Measurements from ENCODE around the gene PDZD7.
A peak's percentile ranks its signal among the peaks of the same experiment; 100 is the strongest.

The PDZD7 gene

GRCh38 chr10:101031128-101031795, at the start of gene PDZD7, which contains the start of gene SFXN3:
TSS of gene PDZD7 (minus strand) at chr10:101031129. CDS start at chr10:101030219, 910 bp downstream.
TSS of gene SFXN3 (plus strand) at chr10:101031234. CDS start at chr10:101034695, 3,461 bp downstream.
- Histone ChIP-seq H3K27ac (ENCODE audit: low read depth, low read length) (peak within 1 kb of the TSS; percentile 91), H3K9ac (ENCODE audit: low read length) (peak within 1 kb of the TSS; percentile 70), H3K4me3 (ENCODE audit: low read length) (peak within 1 kb of the TSS; percentile 86), H3K36me3 (ENCODE audit: control insufficient read depth, insufficient read depth, low read length) (peaks cover 9% of the 10 kb centered on the region), H3K4me1 (ENCODE audit: control insufficient read depth, insufficient read depth, low read length) (no peaks in the 10 kb centered on the region), H3K27me3 (ENCODE audit: control insufficient read depth, insufficient read depth, low read length) (no peaks in the 10 kb centered on the region)

GRCh38 chr10:101079874-101080273, 48.9 kb upstream of the PDZD7 start:
- Histone ChIP-seq H3K9ac (ENCODE audit: low read length) (no peak overlapping the region), H3K27ac (ENCODE audit: low read depth, low read length) (no peak overlapping the region), H3K4me1 (ENCODE audit: control insufficient read depth, insufficient read depth, low read length) (no peaks in the 10 kb centered on the region), H3K36me3 (ENCODE audit: control insufficient read depth, insufficient read depth, low read length) (no peaks in the 10 kb centered on the region), H3K4me3 (ENCODE audit: low read length) (no peak overlapping the region), H3K27me3 (ENCODE audit: control insufficient read depth, insufficient read depth, low read length) (peaks cover 16% of the 10 kb centered on the region)

- H3K36me3 ChIP-seq (ENCODE audit: control insufficient read depth, insufficient read depth, low read length): no peaks in the 10 kb centered on the region
- peaks cover 16% of the 10 kb centered on the region for H3K27me3 ChIP-seq (ENCODE audit: control insufficient read depth, insufficient read depth, low read length)
- H3K27ac ChIP-seq (ENCODE audit: low read depth, low read length): no peak overlapping the region
- H3K9ac ChIP-seq (ENCODE audit: low read length): no peak overlapping the region
- no peak overlapping the region for H3K4me3 ChIP-seq (ENCODE audit: low read length)
- H3K4me1 ChIP-seq (ENCODE audit: control insufficient read depth, insufficient read depth, low read length): no peaks in the 10 kb centered on the region
These were observed 45.7 kb upstream of the PDZD7 start for GRCh38 chr10:101076630-101077029.

DNA sequence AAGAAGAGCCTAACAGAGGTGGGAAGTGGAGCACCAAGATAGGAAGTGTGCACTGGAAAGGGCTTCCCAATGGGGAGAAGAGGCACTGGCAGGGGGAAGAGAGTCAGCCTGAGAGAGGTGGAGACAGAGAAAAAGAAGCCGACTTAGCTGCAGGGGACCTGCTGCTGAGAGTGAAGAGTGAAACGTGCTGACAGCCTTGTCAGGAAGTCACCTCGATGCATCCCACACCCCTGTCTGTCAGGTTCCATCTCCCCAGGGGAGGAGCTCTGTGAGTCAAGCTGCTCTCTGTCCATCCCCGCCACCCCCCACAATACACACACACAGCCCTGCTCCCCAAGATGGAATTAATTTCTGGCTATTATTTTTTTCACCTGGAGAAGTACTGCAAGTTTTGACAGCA, 44.8 kb upstream of the PDZD7 start:
- Histone ChIP-seq H3K27ac (ENCODE audit: low read depth, low read length) (no peak overlapping the region), H3K4me3 (ENCODE audit: low read length) (no peak overlapping the region), H3K4me1 (ENCODE audit: control insufficient read depth, insufficient read depth, low read length) (no peaks in the 10 kb centered on the region), H3K27me3 (ENCODE audit: control insufficient read depth, insufficient read depth, low read length) (peaks cover 12% of the 10 kb centered on the region), H3K36me3 (ENCODE audit: control insufficient read depth, insufficient read depth, low read length) (no peaks in the 10 kb centered on the region), H3K9ac (ENCODE audit: low read length) (no peak overlapping the region)

- no peak overlapping the region for H3K9ac ChIP-seq (ENCODE audit: low read length)
- no peaks in the 10 kb centered on the region for H3K36me3 ChIP-seq (ENCODE audit: control insufficient read depth, insufficient read depth, low read length)
- no peaks in the 10 kb centered on the region for H3K4me1 ChIP-seq (ENCODE audit: control insufficient read depth, insufficient read depth, low read length)
- H3K27ac ChIP-seq (ENCODE audit: low read depth, low read length): no peak overlapping the region
- no peak overlapping the region for H3K4me3 ChIP-seq (ENCODE audit: low read length)
- peaks cover 12% of the 10 kb centered on the region for H3K27me3 ChIP-seq (ENCODE audit: control insufficient read depth, insufficient read depth, low read length)
These were observed 42.7 kb upstream of the PDZD7 start for GRCh38 chr10:101073631-101074030.

DNA sequence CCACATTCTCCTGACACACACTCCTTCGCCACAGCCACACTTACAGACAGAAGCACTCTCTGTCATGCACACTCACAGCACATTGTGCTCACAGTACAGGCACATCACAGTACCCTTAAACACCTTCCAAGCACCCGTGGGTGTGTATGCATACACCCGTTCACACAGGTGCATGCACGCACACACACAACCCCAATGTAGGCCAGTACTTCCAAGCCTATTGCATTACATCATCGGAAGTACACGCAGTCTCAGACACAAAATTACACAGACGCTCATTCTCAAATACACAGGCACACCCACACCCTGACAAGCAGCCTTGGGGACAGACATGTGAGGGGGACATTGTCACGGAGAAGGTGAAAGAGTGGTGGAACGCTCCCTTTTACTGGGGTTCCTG, 42.0 kb upstream of the PDZD7 start:
- H3K36me3 ChIP-seq (ENCODE audit: control insufficient read depth, insufficient read depth, low read length): no peaks in the 10 kb centered on the region
- no peak overlapping the region for H3K4me3 ChIP-seq (ENCODE audit: low read length)
- no peak overlapping the region for H3K27ac ChIP-seq (ENCODE audit: low read depth, low read length)
- no peaks in the 10 kb centered on the region for H3K4me1 ChIP-seq (ENCODE audit: control insufficient read depth, insufficient read depth, low read length)
- no peak overlapping the region for H3K9ac ChIP-seq (ENCODE audit: low read length)
- peaks cover 12% of the 10 kb centered on the region for H3K27me3 ChIP-seq (ENCODE audit: control insufficient read depth, insufficient read depth, low read length)

GRCh38 chr10:101071885-101072433, 41.0 kb upstream of the PDZD7 start:
- H3K36me3 ChIP-seq (ENCODE audit: control insufficient read depth, insufficient read depth, low read length): no peaks in the 10 kb centered on the region
- no peak overlapping the region for H3K9ac ChIP-seq (ENCODE audit: low read length)
- no peak overlapping the region for H3K27ac ChIP-seq (ENCODE audit: low read depth, low read length)
- H3K4me3 ChIP-seq (ENCODE audit: low read length): no peak overlapping the region
- H3K4me1 ChIP-seq (ENCODE audit: control insufficient read depth, insufficient read depth, low read length): peaks cover 4% of the 10 kb centered on the region
- H3K27me3 ChIP-seq (ENCODE audit: control insufficient read depth, insufficient read depth, low read length): peaks cover 12% of the 10 kb centered on the region

- no peaks in the 10 kb centered on the region for H3K36me3 ChIP-seq (ENCODE audit: control insufficient read depth, insufficient read depth, low read length)
- H3K4me1 ChIP-seq (ENCODE audit: control insufficient read depth, insufficient read depth, low read length): peaks cover 4% of the 10 kb centered on the region
- no peak overlapping the region for H3K9ac ChIP-seq (ENCODE audit: low read length)
- peaks cover 17% of the 10 kb centered on the region for H3K27me3 ChIP-seq (ENCODE audit: control insufficient read depth, insufficient read depth, low read length)
- H3K27ac ChIP-seq (ENCODE audit: low read depth, low read length): no peak overlapping the region
- no peak overlapping the region for H3K4me3 ChIP-seq (ENCODE audit: low read length)
These were observed 40.4 kb upstream of the PDZD7 start for GRCh38 chr10:101071267-101071884.

GRCh38 chr10:101070098-101070497, 39.2 kb upstream of the PDZD7 start:
- Histone ChIP-seq H3K36me3 (ENCODE audit: control insufficient read depth, insufficient read depth, low read length) (no peaks in the 10 kb centered on the region), H3K27me3 (ENCODE audit: control insufficient read depth, insufficient read depth, low read length) (peaks cover 12% of the 10 kb centered on the region), H3K27ac (ENCODE audit: low read depth, low read length) (no peak overlapping the region), H3K4me1 (ENCODE audit: control insufficient read depth, insufficient read depth, low read length) (peaks cover 4% of the 10 kb centered on the region), H3K9ac (ENCODE audit: low read length) (no peak overlapping the region), H3K4me3 (ENCODE audit: low read length) (no peak overlapping the region)

- H3K27ac ChIP-seq (ENCODE audit: low read depth, low read length): no peak overlapping the region
- H3K36me3 ChIP-seq (ENCODE audit: control insufficient read depth, insufficient read depth, low read length): no peaks in the 10 kb centered on the region
- no peak overlapping the region for H3K9ac ChIP-seq (ENCODE audit: low read length)
- peaks cover 12% of the 10 kb centered on the region for H3K27me3 ChIP-seq (ENCODE audit: control insufficient read depth, insufficient read depth, low read length)
- H3K4me3 ChIP-seq (ENCODE audit: low read length): no peak overlapping the region
- peaks cover 4% of the 10 kb centered on the region for H3K4me1 ChIP-seq (ENCODE audit: control insufficient read depth, insufficient read depth, low read length)
These were observed 38.5 kb upstream of the PDZD7 start for GRCh38 chr10:101069441-101069840.

GRCh38 chr10:101067356-101068083, 36.6 kb upstream of the PDZD7 start:
- Histone ChIP-seq H3K9ac (ENCODE audit: low read length) (no peak overlapping the region), H3K27ac (ENCODE audit: low read depth, low read length) (no peak overlapping the region), H3K4me1 (ENCODE audit: control insufficient read depth, insufficient read depth, low read length) (peaks cover 4% of the 10 kb centered on the region), H3K36me3 (ENCODE audit: control insufficient read depth, insufficient read depth, low read length) (no peaks in the 10 kb centered on the region), H3K4me3 (ENCODE audit: low read length) (peak overlapping the region; percentile 73), H3K27me3 (ENCODE audit: control insufficient read depth, insufficient read depth, low read length) (peaks cover 13% of the 10 kb centered on the region)

GRCh38 chr10:101066896-101067355, 36.0 kb upstream of the PDZD7 start:
- Histone ChIP-seq H3K4me1 (ENCODE audit: control insufficient read depth, insufficient read depth, low read length) (peaks cover 4% of the 10 kb centered on the region), H3K4me3 (ENCODE audit: low read length) (peak overlapping the region; percentile 73), H3K36me3 (ENCODE audit: control insufficient read depth, insufficient read depth, low read length) (no peaks in the 10 kb centered on the region), H3K27me3 (ENCODE audit: control insufficient read depth, insufficient read depth, low read length) (peaks cover 13% of the 10 kb centered on the region), H3K9ac (ENCODE audit: low read length) (no peak overlapping the region), H3K27ac (ENCODE audit: low read depth, low read length) (no peak overlapping the region)

Measured in rectal smooth muscle tissue (tissue), 1 donor.